Immature natural killer cell (primary cell): Measurements from ENCODE around the gene KLF13. TPM values are rescaled to one million over a fixed set of nuclear protein-coding genes. Genes with fewer than 3 reads are reported as not detected.
A peak's percentile ranks its signal among the peaks of the same experiment; 100 is the strongest.

ENCODE experiments used
- DNase-seq, 3 donors: peaks; one replicate each; pipeline ENCODE4 v3.0.0; 2022; ENCODE audit warnings: mixed read lengths in 1 of 3
- H3K27ac Mint-ChIP-seq, 6 donors: one replicate each; pipeline ENCODE4 v1.8.0; 2020; ENCODE audit warnings: mixed read lengths in 6 of 6, mild to moderate bottlenecking in 5 of 6, inconsistent platforms in 4 of 6, moderate library complexity in 3 of 6
- H3K27me3 Mint-ChIP-seq, 3 donors: one replicate each; pipeline ENCODE4 v1.8.0; 2020 to 2021; ENCODE audit warnings: low read depth in 3 of 3, mild to moderate bottlenecking in 3 of 3, mixed read lengths in 3 of 3, moderate library complexity in 3 of 3, inconsistent platforms in 1 of 3
- H3K36me3 Mint-ChIP-seq, 3 donors: one replicate each; pipeline ENCODE4 v1.8.0; 2020; ENCODE audit warnings: mixed read lengths in 3 of 3, inconsistent platforms in 2 of 3, mild to moderate bottlenecking in 2 of 3
- H3K4me1 Mint-ChIP-seq, 2 donors: one replicate each; pipeline ENCODE4 v1.8.0; 2020; ENCODE audit warnings: inconsistent platforms in 2 of 2, mild to moderate bottlenecking in 2 of 2, mixed read lengths in 2 of 2, moderate library complexity in 1 of 2
- H3K4me3 Mint-ChIP-seq, 5 donors: one replicate each; pipeline ENCODE4 v1.8.0; 2020; ENCODE audit warnings: mild to moderate bottlenecking in 5 of 5, mixed read lengths in 5 of 5, inconsistent platforms in 3 of 5, moderate library complexity in 3 of 5
- H3K9me3 Mint-ChIP-seq, 6 donors: one replicate each; pipeline ENCODE4 v1.8.0; 2020; ENCODE audit warnings: mild to moderate bottlenecking in 6 of 6, mixed read lengths in 6 of 6, inconsistent platforms in 4 of 6, moderate library complexity in 3 of 6
- polyA plus RNA-seq, 3 donors: library from polyadenylated mRNA; unstranded; fragments of 300-500 nt; fragmentation: Illumina TruSeq; gene quantifications; one replicate each; pipeline ENCODE4 v1.2.3, GENCODE V29; 2021

The KLF13 gene
- polyA plus RNA-seq, 3 donors from 2014 or later, result 24.7 to 89.9 (median 47.2) TPM

DNA sequence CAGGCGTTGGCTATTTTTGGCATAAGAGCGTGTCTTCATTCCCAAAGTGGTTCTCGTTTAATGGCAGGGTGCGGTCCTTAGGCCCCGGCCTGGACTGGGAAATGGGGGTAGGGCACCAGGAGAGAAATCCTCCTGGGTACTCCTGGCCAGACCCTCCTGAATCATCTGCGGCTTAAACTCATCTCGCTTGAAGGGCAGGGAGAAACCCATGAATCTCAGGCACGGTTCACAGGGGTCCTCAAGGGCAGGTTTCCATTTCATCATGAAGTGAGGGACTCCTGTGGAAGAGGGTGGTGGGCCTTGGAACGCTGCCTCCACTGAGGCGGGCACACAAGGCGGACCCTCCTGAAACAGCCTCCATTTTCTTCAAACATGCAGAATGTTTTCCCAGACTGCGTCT is 48.4 kb downstream of the KLF13 start:
- H3K4me3 Mint-ChIP-seq, result no peak overlapping the region
- H3K4me1 Mint-ChIP-seq, result peaks cover 93 to 98% of the 10 kb centered on the region in 2 donors
- H3K9me3 Mint-ChIP-seq, result no peaks in the 10 kb centered on the region
- H3K36me3 Mint-ChIP-seq, result peaks cover 10 to 32% (median 21%) of the 10 kb centered on the region in 3 donors
- H3K27me3 Mint-ChIP-seq, result peaks cover 31 to 53% (median 31%) of the 10 kb centered on the region in 3 donors
- DNase-seq, result no peak
- H3K27ac Mint-ChIP-seq, result peak overlapping the region in 5 of 6 donors; percentile 40 to 74 (median 70)

DNA sequence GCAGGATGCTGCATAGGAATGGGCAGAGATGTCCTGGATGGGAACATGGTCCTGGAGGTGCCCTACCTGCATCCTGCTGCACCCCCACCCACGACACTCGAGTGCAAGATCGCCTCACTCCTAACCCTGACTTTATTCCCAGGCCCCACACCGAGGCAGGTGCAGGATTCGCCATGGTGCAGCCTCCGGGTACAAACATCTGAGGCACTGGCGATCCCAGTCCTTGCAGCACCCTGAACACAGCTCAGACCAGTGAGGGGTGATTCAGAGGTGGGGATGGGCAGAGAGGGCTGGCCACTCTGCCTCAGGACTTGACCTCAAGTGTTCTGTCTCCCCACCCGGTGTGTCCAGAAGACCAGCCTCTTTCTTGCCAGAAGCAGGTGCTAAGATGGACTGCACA is 49.1 kb downstream of the KLF13 start:
- H3K9me3 Mint-ChIP-seq, result no peaks in the 10 kb centered on the region
- peaks cover 29 to 51% (median 32%) of the 10 kb centered on the region in 3 donors for H3K27me3 Mint-ChIP-seq
- H3K4me3 Mint-ChIP-seq, result no peak overlapping the region
- H3K4me1 Mint-ChIP-seq, result peaks cover 89 to 95% of the 10 kb centered on the region in 2 donors
- peak overlapping the region; percentile 67 to 75 (median 72) for H3K27ac Mint-ChIP-seq
- peaks cover 10 to 34% (median 20%) of the 10 kb centered on the region in 3 donors for H3K36me3 Mint-ChIP-seq
- no peak for DNase-seq

DNA sequence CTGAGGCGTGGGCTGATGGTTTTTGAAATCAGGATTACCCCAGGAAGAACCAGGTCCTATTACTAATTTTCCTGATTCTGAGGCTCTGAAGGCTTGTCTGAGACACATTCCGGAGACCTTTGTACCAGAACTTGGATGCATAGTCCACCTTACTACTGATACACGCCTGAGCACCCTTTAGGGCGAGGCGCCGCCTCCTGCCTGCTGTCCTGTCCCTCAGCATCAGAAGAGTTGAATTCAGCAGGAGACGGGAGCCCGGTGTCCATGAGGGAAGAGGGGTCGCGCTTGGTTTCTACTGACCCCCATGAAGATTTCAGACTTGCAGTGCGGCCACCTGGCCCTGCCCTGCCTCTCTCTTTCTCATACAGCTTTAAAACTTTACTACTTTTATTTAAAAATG is 49.9 kb downstream of the KLF13 start:
- no peaks in the 10 kb centered on the region for H3K9me3 Mint-ChIP-seq
- no peak for DNase-seq
- H3K36me3 Mint-ChIP-seq, result peaks cover 15 to 37% (median 24%) of the 10 kb centered on the region in 3 donors
- peak overlapping the region; percentile 45 to 76 (median 73) for H3K27ac Mint-ChIP-seq
- H3K4me1 Mint-ChIP-seq, result peaks cover 86 to 93% of the 10 kb centered on the region in 2 donors
- peak overlapping the region in 2 of 5 donors; percentile 18 to 27 for H3K4me3 Mint-ChIP-seq
- H3K27me3 Mint-ChIP-seq, result peaks cover 23 to 50% (median 33%) of the 10 kb centered on the region in 3 donors

DNA sequence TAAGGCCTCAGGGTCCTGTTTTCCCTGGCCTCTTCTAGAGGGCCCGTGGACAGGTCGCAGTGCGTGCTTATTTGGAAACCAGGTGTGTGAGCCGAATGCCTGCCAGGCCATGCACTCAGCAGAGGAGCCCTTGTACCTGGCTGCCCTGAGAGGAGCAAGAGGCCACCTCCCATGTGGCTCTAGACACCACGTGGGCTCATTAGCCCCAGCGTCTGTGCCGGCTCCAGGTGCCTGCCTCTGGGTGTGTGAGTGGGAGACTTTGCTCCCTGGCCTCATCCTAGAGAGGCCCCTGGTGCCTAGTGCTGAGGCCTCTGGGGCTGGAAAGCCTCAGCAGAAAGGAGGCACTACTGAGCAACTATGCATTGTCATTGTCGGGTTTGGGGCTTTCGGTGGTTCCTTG is 50.4 kb downstream of the KLF13 start:
- DNase-seq, result no peak
- Mint-ChIP-seq H3K36me3 (peaks cover 16 to 39% (median 27%) of the 10 kb centered on the region in 3 donors), H3K27ac (peak overlapping the region in 4 of 6 donors; percentile 36 to 93 (median 65)), H3K27me3 (peaks cover 23 to 47% (median 35%) of the 10 kb centered on the region in 3 donors), H3K4me1 (peaks cover 83 to 92% of the 10 kb centered on the region in 2 donors), H3K9me3 (no peaks in the 10 kb centered on the region), H3K4me3 (peak overlapping the region in 2 of 5 donors; percentile 38 to 61)

DNA sequence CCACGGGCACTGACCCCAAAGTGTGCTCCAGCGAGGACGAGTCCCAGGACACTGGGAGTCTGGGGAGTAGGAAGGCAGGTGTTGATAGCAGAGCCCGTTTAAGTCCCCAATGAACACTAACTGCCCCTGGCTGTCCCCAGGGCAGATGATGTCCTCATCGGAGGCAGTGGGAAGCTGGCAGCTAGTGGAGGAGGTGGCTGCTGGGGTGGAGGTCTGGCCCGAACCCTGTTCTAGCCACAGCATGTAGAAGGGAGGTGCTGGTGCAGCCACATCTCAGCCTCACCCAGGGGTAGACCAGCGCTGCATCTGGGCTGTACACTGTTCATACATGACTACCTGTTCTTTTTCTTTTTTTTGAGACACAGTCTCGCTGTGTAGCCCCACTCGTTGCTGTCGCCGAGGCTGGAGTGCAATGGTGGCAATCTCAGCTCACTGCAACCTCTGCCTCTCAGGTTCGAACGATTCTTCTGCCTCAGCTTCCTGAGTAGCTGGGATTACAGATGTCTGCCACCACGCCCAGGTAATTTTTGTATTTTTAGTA is 51.8 kb downstream of the KLF13 start:
- no peaks in the 10 kb centered on the region for H3K9me3 Mint-ChIP-seq
- H3K36me3 Mint-ChIP-seq, result peaks cover 16 to 31% (median 23%) of the 10 kb centered on the region in 3 donors
- peak overlapping the region; percentile 79 to 93 (median 84) for H3K27ac Mint-ChIP-seq
- peaks cover 22 to 45% (median 30%) of the 10 kb centered on the region in 3 donors for H3K27me3 Mint-ChIP-seq
- DNase-seq, result no peak
- peaks cover 79 to 88% of the 10 kb centered on the region in 2 donors for H3K4me1 Mint-ChIP-seq
- H3K4me3 Mint-ChIP-seq, result peak overlapping the region; percentile 38 to 73 (median 63)

DNA sequence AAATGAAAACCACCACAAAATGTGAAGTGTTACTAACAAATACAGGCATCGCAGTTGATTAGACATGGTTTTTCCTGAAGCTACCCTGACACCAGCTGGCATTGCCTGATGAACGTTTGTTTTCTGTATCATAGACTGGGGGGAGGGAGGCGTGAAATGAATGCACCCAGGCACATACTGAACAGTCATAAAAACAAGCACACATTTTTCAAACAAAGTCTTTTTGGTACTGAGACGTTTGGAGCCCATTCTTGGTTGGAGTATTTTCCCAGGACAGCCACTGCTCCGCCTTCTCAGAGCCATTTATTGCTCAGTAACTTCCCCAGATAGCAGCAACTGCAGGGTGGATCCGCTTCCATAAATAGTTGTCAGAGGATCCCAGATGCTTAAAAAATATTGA is 52.4 kb downstream of the KLF13 start:
- H3K27ac Mint-ChIP-seq, result peak overlapping the region; percentile 79 to 93 (median 84)
- peaks cover 80 to 87% of the 10 kb centered on the region in 2 donors for H3K4me1 Mint-ChIP-seq
- DNase-seq, result peak in 1 of 3 donors; percentile 33
- H3K36me3 Mint-ChIP-seq, result peaks cover 16 to 31% (median 23%) of the 10 kb centered on the region in 3 donors
- no peaks in the 10 kb centered on the region for H3K9me3 Mint-ChIP-seq
- H3K4me3 Mint-ChIP-seq, result peak overlapping the region; percentile 38 to 73 (median 63)
- H3K27me3 Mint-ChIP-seq, result peaks cover 22 to 45% (median 28%) of the 10 kb centered on the region in 3 donors

DNA sequence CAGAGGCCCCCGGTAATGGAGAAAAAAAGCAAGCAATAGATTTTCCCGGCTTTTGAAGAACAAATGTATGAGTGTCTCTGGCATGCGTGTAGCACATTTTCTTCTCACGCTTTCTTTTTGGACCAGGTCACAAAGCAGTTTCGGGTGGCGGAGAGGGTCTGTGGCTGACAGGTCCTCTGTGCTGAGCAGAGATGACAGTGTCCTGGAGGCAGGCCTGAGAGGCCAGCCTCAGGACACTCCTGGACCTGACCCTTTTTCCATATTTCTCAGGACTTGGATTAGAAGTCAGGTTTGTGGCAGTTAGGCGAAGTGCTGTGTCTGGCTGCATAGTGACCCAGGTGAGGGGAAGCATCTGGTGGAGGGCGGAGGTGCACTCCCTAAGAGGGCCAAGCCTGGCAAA is 52.9 kb downstream of the KLF13 start:
- Mint-ChIP-seq H3K4me3 (peak overlapping the region in 2 of 5 donors; percentile 12 to 38), H3K27ac (peak overlapping the region in 5 of 6 donors; percentile 56 to 87 (median 78)), H3K9me3 (no peaks in the 10 kb centered on the region), H3K4me1 (peaks cover 78 to 87% of the 10 kb centered on the region in 2 donors), H3K36me3 (peaks cover 16 to 26% (median 23%) of the 10 kb centered on the region in 3 donors), H3K27me3 (peaks cover 22 to 41% (median 23%) of the 10 kb centered on the region in 3 donors)
- DNase-seq, result no peak

DNA sequence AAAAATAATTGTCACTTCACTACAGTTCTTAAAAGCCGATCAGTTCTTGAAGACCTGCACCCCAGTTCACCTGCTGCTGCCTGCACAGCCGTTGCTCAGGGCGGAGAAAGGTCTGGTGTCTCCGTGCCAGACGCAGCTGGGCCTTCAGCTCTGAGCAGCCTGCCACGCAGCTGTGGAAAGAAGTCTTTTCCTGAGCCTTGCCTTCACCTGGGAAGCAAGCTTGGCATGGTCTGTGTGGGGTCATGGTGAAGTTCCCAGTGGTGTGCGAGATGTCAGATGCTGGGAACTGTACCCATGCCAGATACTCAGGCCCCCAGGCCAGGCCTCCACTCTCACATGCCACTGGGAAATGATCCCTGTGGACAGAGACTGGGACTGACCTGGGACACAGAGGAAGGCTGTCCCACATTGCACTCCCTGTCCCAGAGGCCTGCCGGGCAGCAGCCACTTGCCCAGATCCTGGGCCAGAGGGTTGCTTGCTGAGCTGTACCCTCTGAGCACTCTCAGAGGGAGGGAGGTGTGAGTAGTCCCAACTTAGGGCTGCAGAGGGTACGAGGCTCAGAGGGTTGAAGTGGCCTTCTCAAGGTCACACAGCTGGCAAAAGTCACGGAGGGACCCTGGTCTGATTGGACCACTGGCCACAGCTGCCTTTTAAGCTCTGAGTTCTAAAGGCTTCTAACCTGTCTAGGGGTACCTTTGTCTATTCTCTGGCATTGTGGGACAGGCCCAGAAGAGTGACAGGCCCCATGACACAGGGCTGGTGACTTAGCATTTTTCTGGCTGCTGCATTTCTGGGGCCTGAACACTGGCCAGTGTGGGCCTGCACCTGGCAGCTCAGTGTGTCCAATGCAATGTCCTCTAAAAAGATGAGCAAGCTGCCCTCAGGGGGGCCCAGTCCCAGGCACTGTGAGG is 55.4 kb downstream of the KLF13 start:
- Mint-ChIP-seq H3K9me3 (no peaks in the 10 kb centered on the region), H3K27ac (peak overlapping the region; percentile 60 to 84 (median 78)), H3K27me3 (peaks cover 21 to 32% (median 22%) of the 10 kb centered on the region in 3 donors), H3K4me1 (peaks cover 78 to 87% of the 10 kb centered on the region in 2 donors), H3K4me3 (no peak overlapping the region), H3K36me3 (peaks cover 13 to 29% (median 26%) of the 10 kb centered on the region in 3 donors)
- DNase-seq, result no peak

DNA sequence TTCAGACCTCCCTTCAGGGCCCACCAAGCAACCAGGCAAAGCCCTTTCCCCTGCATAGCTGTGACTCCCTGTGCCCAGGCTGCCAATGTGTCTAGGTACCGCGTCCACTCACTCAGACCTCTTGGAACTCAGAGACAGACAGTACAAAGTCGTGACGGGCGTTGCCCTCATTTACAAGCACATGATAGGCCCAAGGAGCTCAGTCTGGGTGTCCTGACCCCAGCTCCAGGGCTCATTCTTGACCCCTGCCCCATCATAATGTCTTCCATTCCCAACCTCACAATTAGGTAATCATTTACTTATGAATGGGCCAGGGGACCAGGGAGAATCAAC is 56.0 kb downstream of the KLF13 start:
- Mint-ChIP-seq H3K36me3 (peaks cover 13 to 30% (median 22%) of the 10 kb centered on the region in 3 donors), H3K4me1 (peaks cover 78 to 87% of the 10 kb centered on the region in 2 donors), H3K27me3 (peaks cover 25 to 33% (median 25%) of the 10 kb centered on the region in 3 donors), H3K9me3 (no peaks in the 10 kb centered on the region), H3K4me3 (no peak overlapping the region), H3K27ac (peak overlapping the region; percentile 60 to 84 (median 78))
- DNase-seq, result no peak

DNA sequence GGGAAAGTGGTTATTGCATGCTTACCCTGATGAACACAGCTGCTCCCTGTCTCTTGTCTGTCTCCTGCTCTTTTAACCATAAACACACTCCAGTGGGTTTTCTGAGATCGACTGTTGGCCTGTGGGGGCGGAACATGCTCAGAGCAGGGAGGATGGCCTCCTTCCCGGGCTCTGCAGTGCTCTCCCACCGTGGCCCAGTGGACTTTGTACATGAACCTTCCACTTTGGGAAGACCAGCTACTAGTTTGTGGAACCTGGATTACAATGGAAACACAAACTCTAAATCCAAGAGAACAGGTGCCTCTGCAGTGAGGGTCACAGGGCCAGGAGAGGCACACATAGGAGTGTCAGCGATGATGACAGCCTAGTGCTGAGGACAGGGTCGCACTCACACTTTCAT is 56.5 kb downstream of the KLF13 start:
- Mint-ChIP-seq H3K27ac (peak overlapping the region; percentile 60 to 84 (median 78)), H3K27me3 (peaks cover 26 to 36% (median 30%) of the 10 kb centered on the region in 3 donors), H3K4me3 (peak overlapping the region in 1 of 5 donors; percentile 10), H3K36me3 (peaks cover 13 to 35% (median 22%) of the 10 kb centered on the region in 3 donors), H3K9me3 (no peaks in the 10 kb centered on the region), H3K4me1 (peaks cover 78 to 87% of the 10 kb centered on the region in 2 donors)
- DNase-seq, result no peak

DNA sequence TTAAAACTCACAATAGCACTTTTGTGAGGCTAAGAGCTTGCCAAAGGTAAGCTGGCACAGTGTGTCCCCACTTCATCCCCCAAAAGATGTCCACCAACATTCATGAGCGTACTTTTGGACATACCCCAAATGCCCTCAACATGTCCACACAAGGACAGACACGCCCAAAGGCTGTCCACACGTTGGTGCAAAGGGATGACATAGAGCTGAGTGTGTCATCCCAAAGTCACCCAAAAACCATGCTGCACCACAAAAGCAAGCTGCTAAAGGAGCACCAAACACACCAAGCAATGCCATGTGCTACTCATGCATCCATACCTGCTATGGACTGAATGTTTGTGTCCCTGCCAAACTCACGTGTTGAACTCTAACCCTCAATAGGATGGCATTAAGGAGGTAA is 57.9 kb downstream of the KLF13 start:
- Mint-ChIP-seq H3K27me3 (peaks cover 21 to 35% (median 31%) of the 10 kb centered on the region in 3 donors), H3K36me3 (peaks cover 6 to 31% (median 19%) of the 10 kb centered on the region in 3 donors), H3K9me3 (no peaks in the 10 kb centered on the region), H3K4me1 (peaks cover 76 to 83% of the 10 kb centered on the region in 2 donors), H3K27ac (peak overlapping the region; percentile 23 to 63 (median 54)), H3K4me3 (peak overlapping the region in 2 of 5 donors; percentile 18 to 24)
- DNase-seq, result no peak

DNA sequence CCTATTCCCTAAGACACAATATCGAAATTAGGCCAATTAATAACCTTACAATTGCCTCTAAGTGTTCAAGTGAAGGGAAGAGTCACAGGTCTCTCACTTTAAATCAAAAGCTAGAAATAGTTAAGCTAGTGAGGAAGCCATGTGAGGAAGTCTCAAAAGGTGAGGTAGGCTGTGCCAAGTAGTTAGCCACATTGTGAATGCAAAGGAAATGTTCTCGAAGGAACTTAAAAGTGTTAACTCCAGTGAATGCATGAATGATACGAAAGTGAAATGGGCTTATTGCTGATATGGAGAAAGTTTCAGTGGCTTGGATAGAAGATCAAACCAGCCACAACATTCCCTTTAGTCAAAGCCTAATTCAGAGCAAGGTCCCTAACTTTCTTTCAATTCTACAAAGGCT is 59.1 kb downstream of the KLF13 start:
- peaks cover 6 to 24% (median 17%) of the 10 kb centered on the region in 3 donors for H3K36me3 Mint-ChIP-seq

DNA sequence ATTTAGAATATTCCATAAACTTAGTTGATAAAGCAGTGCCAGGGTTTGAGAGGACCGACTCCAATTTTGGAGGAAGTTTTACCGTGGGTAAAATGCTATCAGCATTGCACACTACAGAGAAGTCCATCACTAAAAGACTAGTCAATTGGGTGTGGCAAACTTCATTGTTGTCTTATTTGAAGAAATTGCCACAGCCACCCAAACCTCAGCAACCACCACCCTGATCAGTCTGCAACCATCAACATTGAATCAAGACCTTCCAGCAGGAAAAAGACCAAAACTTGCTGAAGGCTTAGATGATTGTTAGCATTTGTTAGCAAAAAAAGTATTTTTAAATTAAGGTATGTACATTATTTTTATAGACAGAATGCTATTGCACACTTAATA is 60.5 kb downstream of the KLF13 start:
- no peaks in the 10 kb centered on the region for H3K9me3 Mint-ChIP-seq
- H3K27me3 Mint-ChIP-seq, result peaks cover 18 to 30% (median 29%) of the 10 kb centered on the region in 3 donors
- peaks cover 0 to 16% (median 8%) of the 10 kb centered on the region in 3 donors for H3K36me3 Mint-ChIP-seq
- peaks cover 77 to 79% of the 10 kb centered on the region in 2 donors for H3K4me1 Mint-ChIP-seq
- peak overlapping the region; percentile 86 to 96 (median 90) for H3K4me3 Mint-ChIP-seq
- DNase-seq, result no peak
- H3K27ac Mint-ChIP-seq, result peak overlapping the region; percentile 93 to 99 (median 97)

More for the DNA sequence above, 59.1 kb downstream of the KLF13 start:
- Mint-ChIP-seq H3K4me1 (peaks cover 78 to 86% of the 10 kb centered on the region in 2 donors), H3K27me3 (peaks cover 19 to 33% (median 28%) of the 10 kb centered on the region in 3 donors), H3K4me3 (peak overlapping the region; percentile 86 to 96 (median 90)), H3K27ac (peak overlapping the region; percentile 93 to 99 (median 97)), H3K9me3 (no peaks in the 10 kb centered on the region)
- DNase-seq, result peak; percentile 38 to 47 (median 44)
